ENCODE results near the gene DBI. TPM values are rescaled to one million over a fixed set of nuclear protein-coding genes. Genes with fewer than 3 reads are reported as not detected.

Gene DBI
- total RNA-seq, 6 experiments from 2014 or later = 76.6 to 139 (median 101) TPM

- peaks cover 18% of the 10 kb centered on the region for H3K27me3 Mint-ChIP-seq (ENCODE audit: insufficient read depth)
- no peaks in the 10 kb centered on the region for H3K36me3 Mint-ChIP-seq (ENCODE audit: low read depth)
- H3K27ac Mint-ChIP-seq = no peak overlapping the region
- no peak overlapping the region for H3K4me3 Mint-ChIP-seq
- peaks cover 19% of the 10 kb centered on the region for H3K4me1 Mint-ChIP-seq (ENCODE audit: low read depth)
- DNase-seq = no peak
- H3K9me3 Mint-ChIP-seq = no peaks in the 10 kb centered on the region
- TF ChIP-seq CTCF (IDR thresholded peaks at IDR 0.05) = no peak
Measured at GRCh38 chr2:119385466-119385865, 18.7 kb downstream of the DBI start.

GRCh38 chr2:119387381-119388129 lies 20.8 kb downstream of the DBI start:
- no peaks in the 10 kb centered on the region for H3K36me3 Mint-ChIP-seq (ENCODE audit: low read depth)
- peak; percentile 14 for DNase-seq
- no peak for TF ChIP-seq CTCF (IDR thresholded peaks at IDR 0.05)
- H3K4me3 Mint-ChIP-seq = no peak overlapping the region
- peaks cover 19% of the 10 kb centered on the region for H3K4me1 Mint-ChIP-seq (ENCODE audit: low read depth)
- no peaks in the 10 kb centered on the region for H3K9me3 Mint-ChIP-seq
- H3K27ac Mint-ChIP-seq = no peak overlapping the region
- H3K27me3 Mint-ChIP-seq (ENCODE audit: insufficient read depth) = peaks cover 19% of the 10 kb centered on the region

- Mint-ChIP-seq H3K4me3 (peak overlapping the region; percentile 21; the same call in 1 of the 2 replicates), H3K27me3 (ENCODE audit: insufficient read depth) (peaks cover 13% of the 10 kb centered on the region), H3K27ac (no peak overlapping the region), H3K36me3 (ENCODE audit: low read depth) (no peaks in the 10 kb centered on the region), H3K9me3 (no peaks in the 10 kb centered on the region), H3K4me1 (ENCODE audit: low read depth) (peaks cover 19% of the 10 kb centered on the region)
- TF ChIP-seq CTCF (IDR thresholded peaks at IDR 0.05) = no peak
- DNase-seq = peak; percentile 16
Measured at GRCh38 chr2:119389615-119390306, 23.0 kb downstream of the DBI start.

GRCh38 chr2:119393971-119394748 lies 27.4 kb downstream of the DBI start:
- TF ChIP-seq CTCF (IDR thresholded peaks at IDR 0.05) = no peak

GRCh38 chr2:119397196-119397595 lies 30.4 kb downstream of the DBI start:
- no peak for TF ChIP-seq CTCF (IDR thresholded peaks at IDR 0.05)
- no peaks in the 10 kb centered on the region for H3K4me1 Mint-ChIP-seq (ENCODE audit: low read depth)
- no peaks in the 10 kb centered on the region for H3K36me3 Mint-ChIP-seq (ENCODE audit: low read depth)
- no peak overlapping the region for H3K27ac Mint-ChIP-seq
- H3K4me3 Mint-ChIP-seq = no peak overlapping the region
- no peak for DNase-seq
- H3K27me3 Mint-ChIP-seq (ENCODE audit: insufficient read depth) = peaks cover 34% of the 10 kb centered on the region
- no peaks in the 10 kb centered on the region for H3K9me3 Mint-ChIP-seq

More at GRCh38 chr2:119393971-119394748, 27.4 kb downstream of the DBI start:
- DNase-seq = no peak
- H3K27ac Mint-ChIP-seq = no peak overlapping the region
- H3K9me3 Mint-ChIP-seq = no peaks in the 10 kb centered on the region
- no peak overlapping the region for H3K4me3 Mint-ChIP-seq
- H3K4me1 Mint-ChIP-seq (ENCODE audit: low read depth) = peaks cover 11% of the 10 kb centered on the region
- H3K36me3 Mint-ChIP-seq (ENCODE audit: low read depth) = no peaks in the 10 kb centered on the region
- peaks cover 27% of the 10 kb centered on the region for H3K27me3 Mint-ChIP-seq (ENCODE audit: insufficient read depth)

All from HFFc6 (cell line).